ENCODE results near the gene CCR3. TPM values are rescaled to one million over a fixed set of nuclear protein-coding genes. Genes with fewer than 3 reads are reported as not detected.
A peak's percentile ranks its signal among the peaks of the same experiment; 100 is the strongest.
"Not testable (repeated sequence)": the region's sequence is repeated elsewhere in the genome, so short reads cannot be mapped to it uniquely, and the experiment has no call there.

The CCR3 gene
- not detected for polyA plus RNA-seq (ENCODE audit: insufficient read length)

- no peak for DNase-seq
These were observed at the start of gene CCR3 for GRCh38 chr3:46242120-46242519. CCR3 (plus strand) TSS chr3:46242460; CDS start chr3:46265159, 22,699 bp downstream.

DNA sequence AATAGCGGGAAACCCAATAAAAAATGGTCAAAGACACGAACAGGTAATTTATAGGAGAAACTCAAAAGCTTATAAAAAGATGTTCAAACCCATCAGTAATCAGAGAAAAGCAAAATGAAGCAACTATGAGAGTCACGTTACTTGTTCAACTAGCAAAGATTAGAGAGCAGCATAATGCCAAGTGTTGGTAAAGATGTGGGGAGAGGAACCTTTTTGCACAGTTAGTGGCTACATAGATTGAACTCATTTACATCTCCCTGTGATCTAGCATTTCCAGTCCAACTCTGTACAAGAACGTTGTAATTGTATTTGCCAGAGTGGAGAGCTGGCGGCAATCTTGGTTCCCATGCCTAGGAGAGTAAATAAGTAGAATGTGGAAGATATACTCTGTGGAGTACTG, 49.3 kb upstream of the CCR3 start:
- DNase-seq: no peak

GRCh38 chr3:46193436-46193835, 48.8 kb upstream of the CCR3 start:
- no peak for DNase-seq

- DNase-seq: no peak
These were observed 47.2 kb upstream of the CCR3 start for GRCh38 chr3:46194868-46195553.

DNA sequence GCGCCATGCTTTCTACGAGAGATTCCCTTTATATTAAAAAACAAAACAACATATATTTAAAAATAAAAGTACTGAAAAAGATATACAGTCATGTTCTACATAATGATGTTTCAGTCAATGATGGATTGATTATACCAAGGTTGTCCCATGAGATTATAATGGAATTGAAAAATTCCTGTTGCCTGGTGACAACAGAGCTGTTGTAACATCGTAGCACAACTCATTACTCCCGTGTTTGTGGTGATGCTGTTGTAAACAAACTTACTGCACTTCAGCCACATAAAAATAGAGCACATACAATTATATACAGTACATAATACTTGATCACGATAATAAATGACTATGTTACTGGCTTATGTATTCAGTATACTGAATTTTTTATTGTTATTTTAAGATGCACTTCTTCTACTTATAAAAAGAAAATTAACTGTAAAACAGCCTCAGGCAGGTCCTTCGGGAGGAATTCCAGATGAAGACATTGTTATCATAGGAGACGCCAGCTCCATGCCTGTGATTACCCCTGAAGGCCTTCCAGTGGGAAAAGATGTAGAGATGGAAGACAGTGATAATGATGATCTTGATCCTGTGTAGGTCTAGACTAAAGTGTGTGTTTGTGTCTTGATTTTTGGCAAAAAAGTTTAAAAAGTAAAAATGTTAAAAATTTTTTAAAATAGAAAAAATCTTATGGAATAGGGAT, 45.9 kb upstream of the CCR3 start:
- no peak for DNase-seq

- DNase-seq: no peak
These were observed 42.0 kb upstream of the CCR3 start for GRCh38 chr3:46200211-46200610.

DNA sequence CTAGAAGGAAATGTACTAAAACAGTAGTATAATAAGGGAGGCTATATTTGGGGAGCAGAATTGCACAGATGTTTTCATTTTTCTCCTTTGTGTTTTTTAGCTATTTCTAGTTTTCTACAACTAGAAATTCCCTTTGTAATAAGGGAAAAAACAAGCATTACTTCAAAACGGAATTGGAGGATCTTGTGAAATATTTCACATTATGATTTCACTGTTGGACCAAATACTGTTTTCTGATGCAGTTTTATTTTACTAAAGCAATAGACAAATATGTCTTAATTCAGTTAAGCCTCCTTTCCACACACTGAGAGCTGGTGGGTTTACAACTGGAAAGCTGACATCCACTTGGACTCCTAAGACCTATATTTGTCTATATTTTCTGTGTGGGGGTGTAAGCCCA, 41.5 kb upstream of the CCR3 start:
- no peak for DNase-seq

DNA sequence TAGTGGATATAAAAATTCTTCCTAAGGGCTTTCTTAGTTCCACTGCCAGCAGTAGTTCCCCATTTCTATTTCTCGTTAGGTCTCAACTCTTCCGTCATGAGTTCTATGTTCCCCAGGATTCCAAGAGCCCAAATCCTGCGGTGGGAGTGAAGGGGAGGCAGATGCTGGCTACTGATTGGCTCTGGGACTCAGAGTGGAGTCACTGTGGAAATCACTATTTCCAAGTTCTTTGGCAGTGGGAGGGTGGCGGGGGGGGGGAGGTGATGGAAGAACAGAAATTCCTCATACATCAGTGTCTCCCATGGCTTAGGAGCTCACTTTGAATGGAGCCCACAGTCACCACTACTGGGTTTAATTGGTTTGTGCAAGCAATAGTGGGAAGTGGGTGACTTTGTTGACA, 39.7 kb upstream of the CCR3 start:
- no peak for DNase-seq

DNA sequence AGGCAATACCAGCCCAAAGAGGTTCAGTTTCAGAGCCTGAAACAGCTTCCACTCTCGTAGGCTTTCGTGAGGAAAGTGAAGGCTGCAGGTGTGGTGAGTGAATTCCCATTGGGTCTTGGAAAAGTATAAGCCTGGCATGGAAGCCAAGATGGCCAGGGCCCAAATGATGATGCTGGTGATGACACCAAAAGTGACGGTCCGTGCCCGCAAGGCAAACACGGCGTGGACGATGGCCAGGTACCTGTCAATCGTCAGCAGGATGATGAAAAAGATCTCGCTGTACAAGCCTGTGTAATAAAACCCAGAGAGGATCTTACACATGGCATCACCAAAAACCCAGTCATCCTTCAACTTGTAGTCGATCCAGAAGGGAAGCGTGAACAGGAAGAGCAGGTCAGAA, 38.6 kb upstream of the CCR3 start:
- DNase-seq: no peak

GRCh38 chr3:46205286-46205960, 36.8 kb upstream of the CCR3 start:
- no peak for DNase-seq

DNA sequence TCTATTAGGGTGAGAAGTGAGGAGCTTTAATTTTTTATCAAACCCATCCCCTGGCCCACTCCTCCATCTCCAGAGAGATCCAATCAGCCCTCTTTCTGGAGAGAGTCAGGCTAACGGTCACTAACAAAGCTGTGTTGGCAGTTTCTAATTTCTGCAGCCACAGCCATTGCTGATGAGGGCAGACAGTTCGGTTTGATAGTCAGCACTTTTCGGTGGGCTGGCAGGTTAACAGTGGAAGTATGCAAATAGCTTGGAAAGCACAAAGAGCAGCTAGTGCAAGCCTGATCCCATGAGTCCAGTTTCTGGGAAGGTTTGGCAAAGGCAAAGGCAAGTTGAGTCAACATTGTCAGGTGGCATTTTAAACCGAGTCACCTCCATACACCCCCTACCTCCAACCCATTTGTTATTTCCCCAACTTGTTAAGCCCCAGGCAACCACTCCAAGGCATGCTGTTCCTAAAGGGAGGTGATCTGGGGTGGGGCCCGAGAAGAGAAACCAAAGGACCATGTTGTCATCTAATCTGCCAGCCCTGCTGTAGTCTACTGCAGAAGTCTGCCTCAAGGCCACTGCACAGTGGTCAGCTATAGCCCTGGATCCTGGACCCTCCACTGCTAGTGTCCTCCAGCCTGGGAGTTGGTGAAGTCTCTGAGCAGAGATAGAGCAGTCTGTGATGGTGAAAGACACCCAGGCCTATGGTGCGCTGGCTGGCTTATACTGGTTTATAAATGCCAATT, 35.8 kb upstream of the CCR3 start:
- no peak for DNase-seq

- DNase-seq: not testable (repeated sequence)
These were observed 34.7 kb upstream of the CCR3 start for GRCh38 chr3:46207514-46207913.

- DNase-seq: peak; percentile 26
These were observed 34.0 kb upstream of the CCR3 start, which contains the start of gene CCR1 for GRCh38 chr3:46208167-46208704. CCR1 (minus strand) TSS chr3:46208313; CDS start chr3:46204313, 4,000 bp downstream.

GRCh38 chr3:46209053-46209452, 33.2 kb upstream of the CCR3 start:
- no peak for DNase-seq

GRCh38 chr3:46209746-46210470, 32.4 kb upstream of the CCR3 start:
- DNase-seq: no peak

DNA sequence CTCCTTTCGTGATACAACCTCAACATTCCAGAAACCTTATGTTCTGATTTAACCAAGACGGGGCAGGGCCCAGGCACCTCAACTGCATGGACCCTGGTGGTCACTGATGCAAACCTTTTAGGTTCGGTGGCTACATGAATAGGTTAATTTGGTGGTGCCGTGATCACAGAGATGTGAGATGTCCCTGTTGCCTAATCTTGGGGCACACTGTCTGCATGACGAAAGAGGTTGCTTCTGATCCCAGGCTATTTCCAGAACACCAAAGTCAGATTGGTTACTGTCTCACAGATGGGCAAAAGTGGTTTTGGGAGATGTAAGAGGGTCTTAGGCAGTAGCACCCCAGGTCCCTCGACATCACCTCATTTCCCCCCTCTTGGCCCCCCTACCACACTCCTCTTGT, 30.2 kb upstream of the CCR3 start:
- DNase-seq: no peak

DNA sequence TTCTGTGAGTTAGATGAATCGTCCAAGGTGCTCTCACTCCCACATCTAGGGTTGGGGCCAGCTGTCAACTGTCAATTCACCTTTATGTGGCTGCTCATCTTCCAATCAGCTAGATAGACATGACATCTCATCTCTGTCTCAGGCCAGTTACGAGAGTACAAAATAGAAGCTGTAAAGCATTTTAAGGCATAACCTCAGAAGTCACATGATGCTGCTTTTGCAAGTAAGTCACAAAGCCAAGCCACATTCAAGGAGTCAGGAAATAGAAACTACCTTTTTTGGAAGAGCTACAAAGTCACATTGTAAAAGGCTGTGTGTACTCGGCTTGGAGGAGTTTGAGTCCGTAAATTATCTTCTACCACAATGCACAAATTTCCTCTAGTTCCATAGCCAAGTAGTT, 29.1 kb upstream of the CCR3 start:
- DNase-seq: no peak

GRCh38 chr3:46214751-46215352, 27.4 kb upstream of the CCR3 start:
- DNase-seq: no peak

- DNase-seq: no peak
These were observed 26.3 kb upstream of the CCR3 start for GRCh38 chr3:46215810-46216414.

DNA sequence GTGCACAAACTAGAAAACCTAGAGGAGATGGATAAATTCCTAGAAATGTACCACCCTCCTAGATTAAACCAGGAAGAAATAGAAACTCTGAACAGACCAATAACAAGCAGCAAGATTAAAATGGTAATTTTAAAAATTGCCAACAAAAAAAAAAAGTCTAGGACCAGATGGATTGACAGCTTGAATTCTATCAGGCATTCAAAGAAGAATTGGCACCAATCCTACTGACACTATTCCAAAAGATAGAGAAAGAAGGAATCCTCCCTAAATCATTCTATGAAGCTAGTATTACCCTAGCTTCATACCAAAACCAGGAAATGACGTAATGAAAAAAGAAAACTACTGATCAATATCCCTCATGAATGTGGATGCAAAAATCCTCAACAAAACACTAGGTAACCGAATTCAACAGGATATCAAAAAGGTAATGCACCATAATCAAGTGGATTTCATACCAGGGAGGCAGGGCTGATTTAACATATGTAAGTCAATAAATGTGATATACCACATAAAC, 24.0 kb upstream of the CCR3 start:
- no peak for DNase-seq

DNA sequence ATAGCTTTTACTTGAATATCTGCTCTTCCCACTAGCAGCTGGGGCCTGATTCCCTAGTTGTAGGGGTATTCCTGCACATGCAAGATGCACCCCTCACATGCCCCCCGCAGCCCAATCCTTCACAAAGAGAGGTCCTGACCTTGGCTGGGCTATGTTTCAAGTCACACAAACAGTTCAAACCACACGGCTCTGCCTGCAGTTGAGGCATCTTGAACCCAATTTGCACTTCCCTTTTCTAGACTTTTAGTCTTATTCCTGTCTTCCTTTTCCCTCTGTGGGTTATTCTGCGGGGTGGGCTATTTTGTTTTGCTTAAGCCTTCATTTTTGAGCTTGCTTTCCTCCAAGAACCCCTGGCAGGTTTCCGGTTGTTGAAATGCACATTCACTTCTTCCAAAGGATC, 20.9 kb upstream of the CCR3 start:
- no peak for DNase-seq
